ENCODE data around the gene RIN3.

The RIN3 gene

DNA sequence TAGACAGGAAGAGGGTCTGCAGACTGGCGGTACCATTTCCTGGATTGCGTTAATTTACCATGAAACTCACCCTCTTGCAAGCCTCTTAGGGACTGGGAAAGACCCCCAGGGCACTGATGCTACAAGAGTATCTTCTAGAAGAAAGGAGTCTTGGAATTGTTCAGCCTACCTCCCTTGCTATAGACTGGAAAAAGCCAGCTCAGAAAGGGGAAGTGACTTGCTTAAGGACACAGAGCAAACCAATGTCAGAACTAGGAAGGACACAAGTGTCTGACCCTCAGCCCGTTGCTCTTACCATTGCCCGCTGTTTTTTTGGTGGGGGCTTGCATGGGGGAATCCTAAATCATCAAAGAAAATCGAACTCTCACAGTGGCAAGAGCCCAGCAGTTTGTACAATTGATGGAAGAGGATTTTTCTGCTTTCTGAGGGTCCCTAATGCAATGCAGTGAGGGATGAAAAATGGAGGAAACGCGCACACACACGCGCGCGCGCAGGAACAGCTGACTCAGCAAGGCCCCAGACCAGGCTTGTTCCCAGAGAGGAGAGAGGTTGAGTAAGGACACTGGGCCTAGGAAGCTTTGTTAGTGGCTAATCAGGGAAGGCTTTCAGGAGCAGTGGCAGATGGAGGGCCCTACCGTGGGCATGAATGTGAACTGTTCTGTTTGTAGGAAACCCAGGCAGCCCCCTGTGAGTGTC lies 50.9 kb downstream of the RIN3 start:
- Mint-ChIP-seq H3K4me3 (no peak overlapping the region), H3K9me3 (peaks cover 4% of the 10 kb centered on the region), H3K36me3 (peaks cover 15% of the 10 kb centered on the region), H3K4me1 (peaks cover 45% of the 10 kb centered on the region), H3K27me3 (no peaks in the 10 kb centered on the region), H3K27ac (peak overlapping the region; percentile 20)
- no peak for ATAC-seq

DNA sequence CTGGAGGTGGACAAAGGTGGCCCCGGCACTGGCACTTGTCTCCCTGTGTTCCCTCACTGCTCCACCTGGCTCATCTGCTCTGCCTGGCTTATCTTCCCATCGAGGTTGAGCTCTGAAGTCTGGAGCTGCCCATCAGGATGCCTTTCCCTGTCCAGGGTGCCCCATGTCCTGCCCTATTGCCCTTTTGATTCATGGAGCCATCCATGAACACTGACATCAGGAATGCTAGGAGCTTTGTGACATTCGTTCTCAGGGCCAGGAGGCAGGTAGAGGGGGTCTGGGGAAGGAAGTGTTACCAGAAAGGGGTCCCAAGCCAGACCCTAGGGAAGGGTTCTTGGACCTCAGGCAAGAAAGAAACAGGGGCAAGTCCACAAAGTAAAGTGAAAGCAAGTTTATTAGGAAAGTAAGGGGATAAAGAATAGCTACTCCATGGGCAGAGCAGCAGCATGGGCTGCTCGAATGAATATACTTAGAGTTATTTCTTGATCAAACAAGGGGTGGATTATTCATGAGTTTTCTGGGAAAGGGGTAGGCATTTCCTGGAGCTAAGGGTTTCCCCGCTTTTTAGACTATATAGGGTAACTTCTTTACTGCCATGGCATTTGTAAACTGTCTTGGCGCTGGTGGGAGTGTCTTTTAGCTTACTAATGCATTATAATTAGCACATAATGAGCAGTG lies 51.6 kb downstream of the RIN3 start:
- Mint-ChIP-seq H3K4me1 (peaks cover 46% of the 10 kb centered on the region), H3K27me3 (no peaks in the 10 kb centered on the region), H3K9me3 (peaks cover 4% of the 10 kb centered on the region), H3K36me3 (peaks cover 13% of the 10 kb centered on the region), H3K27ac (peak overlapping the region; percentile 20), H3K4me3 (no peak overlapping the region)
- no peak for ATAC-seq

DNA sequence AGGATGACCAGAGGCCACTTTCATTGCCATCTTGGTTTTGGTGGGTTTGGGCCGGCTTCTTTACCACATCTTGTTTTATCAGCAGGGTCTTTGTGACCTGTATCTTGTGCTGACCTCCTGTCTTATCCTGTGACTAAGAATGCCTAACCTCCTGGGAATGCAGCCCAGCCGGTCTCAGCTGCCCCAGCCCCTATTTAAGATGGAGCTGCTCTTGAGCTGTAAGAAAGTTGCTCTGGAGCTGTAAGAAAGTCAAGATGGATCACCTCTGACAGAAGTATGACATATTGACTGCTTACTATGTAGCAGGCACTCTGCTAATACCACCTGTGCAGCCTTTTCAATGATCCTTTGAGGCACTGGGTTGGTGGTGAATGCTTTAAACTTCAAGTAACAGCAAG lies 52.1 kb downstream of the RIN3 start:
- Mint-ChIP-seq H3K27ac (no peak overlapping the region), H3K36me3 (peaks cover 13% of the 10 kb centered on the region), H3K9me3 (peaks cover 4% of the 10 kb centered on the region), H3K4me1 (peaks cover 46% of the 10 kb centered on the region), H3K4me3 (no peak overlapping the region), H3K27me3 (no peaks in the 10 kb centered on the region)
- no peak for ATAC-seq

DNA sequence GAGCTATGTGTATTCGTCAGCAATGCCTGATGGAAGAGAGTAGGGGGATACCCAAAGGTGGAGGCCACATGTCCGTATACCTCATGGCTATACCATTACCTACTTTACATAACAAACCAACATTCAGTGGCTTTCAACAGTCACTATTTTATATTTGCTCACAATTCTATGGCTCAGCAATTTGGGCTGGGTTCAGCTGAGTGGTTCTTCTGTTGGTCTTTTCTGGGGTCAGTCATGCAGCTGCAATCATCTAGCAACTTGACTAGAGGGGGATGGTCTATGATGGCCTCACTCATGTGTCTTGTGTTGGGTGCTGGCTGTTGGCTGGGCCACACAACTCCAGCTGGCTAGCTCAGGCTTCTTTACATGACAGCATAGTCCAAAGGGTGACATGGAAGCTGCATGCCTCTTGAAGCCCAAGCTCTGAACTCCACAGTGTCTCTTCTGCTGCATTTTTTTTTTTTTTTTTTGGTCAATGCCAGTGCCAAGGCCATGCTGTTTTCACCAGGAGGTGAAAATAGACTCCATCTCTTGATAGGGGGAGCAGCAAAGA lies 53.7 kb downstream of the RIN3 start:
- H3K36me3 Mint-ChIP-seq, result peaks cover 20% of the 10 kb centered on the region
- H3K4me1 Mint-ChIP-seq, result peaks cover 45% of the 10 kb centered on the region
- ATAC-seq, result no peak
- H3K27me3 Mint-ChIP-seq, result no peaks in the 10 kb centered on the region
- peaks cover 4% of the 10 kb centered on the region for H3K9me3 Mint-ChIP-seq
- no peak overlapping the region for H3K27ac Mint-ChIP-seq
- no peak overlapping the region for H3K4me3 Mint-ChIP-seq

DNA sequence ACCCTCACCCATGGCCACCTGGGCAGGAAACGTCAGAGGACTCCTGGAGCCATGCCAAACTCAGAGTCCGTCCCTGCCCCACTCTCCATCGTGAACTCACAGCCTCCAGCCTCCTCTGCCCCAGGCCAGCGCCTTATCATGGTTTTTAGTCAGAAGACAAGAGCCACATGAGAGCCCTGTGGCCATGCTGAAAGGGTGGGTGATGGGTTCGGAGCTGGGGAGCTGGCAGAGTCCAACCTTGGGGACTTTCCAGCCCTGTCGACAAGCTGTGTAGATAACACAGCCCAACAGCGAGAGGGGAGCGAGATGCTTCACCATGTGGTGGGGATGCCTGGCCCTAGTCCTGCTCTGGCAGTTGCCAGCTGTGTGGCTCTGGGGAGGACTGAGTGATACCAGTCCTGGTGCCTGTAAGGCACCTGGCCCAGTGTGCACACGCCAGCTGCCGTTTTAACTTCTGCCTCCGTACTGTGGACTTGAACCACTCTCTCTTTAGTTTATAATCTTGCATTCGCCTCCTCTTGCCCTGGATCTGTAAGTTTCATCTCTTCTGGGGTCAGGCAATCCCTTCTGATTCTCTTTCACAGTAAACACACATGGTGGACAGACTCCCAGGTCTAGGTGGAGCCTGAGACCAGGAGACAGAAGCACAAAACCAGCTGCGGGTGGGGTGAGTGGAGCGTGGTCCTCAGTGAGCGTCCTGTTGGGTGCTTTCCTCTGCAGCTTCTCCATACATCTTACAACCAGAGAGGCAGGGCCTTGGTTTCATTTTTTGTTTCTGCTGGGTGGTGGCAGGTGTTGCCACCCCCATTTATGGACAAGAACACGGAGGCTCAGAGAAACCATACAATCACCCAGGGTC lies 55.3 kb downstream of the RIN3 start:
- Mint-ChIP-seq H3K9me3 (peaks cover 4% of the 10 kb centered on the region), H3K27me3 (no peaks in the 10 kb centered on the region), H3K27ac (peak overlapping the region; percentile 96), H3K36me3 (peaks cover 20% of the 10 kb centered on the region), H3K4me1 (peaks cover 42% of the 10 kb centered on the region), H3K4me3 (peak overlapping the region; percentile 62)
- peak; percentile 89 for ATAC-seq

DNA sequence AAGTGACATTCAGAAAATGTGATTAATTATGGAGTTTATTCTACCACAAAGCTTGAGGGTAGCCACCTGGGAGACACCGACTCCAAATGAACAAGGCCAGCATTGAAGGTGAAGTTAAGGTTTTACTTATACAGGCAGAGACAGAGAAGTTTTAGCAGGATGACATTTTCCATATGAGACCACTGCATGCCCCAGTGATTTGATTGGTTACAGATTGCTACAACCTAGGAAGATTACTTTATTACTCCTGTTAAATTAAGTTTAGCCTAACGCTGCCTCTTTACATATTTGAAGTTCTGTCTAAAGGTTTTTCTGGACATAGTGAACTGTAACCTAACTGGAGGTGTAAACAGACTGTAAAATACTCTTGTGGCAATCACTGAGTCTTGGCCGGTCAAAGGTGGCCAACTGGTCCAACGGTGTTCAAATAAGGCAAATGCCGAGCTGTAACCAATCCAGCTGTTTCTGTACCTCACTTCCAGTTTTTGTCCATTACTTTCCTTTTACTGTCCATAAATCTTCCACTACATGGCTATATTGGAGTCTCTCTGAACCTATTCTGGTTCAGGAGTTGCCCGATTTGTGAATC lies 57.2 kb downstream of the RIN3 start:
- Mint-ChIP-seq H3K27me3 (no peaks in the 10 kb centered on the region), H3K4me1 (peaks cover 28% of the 10 kb centered on the region), H3K36me3 (peaks cover 20% of the 10 kb centered on the region), H3K27ac (peak overlapping the region; percentile 96), H3K9me3 (peaks cover 4% of the 10 kb centered on the region), H3K4me3 (no peak overlapping the region)
- ATAC-seq, result no peak

DNA sequence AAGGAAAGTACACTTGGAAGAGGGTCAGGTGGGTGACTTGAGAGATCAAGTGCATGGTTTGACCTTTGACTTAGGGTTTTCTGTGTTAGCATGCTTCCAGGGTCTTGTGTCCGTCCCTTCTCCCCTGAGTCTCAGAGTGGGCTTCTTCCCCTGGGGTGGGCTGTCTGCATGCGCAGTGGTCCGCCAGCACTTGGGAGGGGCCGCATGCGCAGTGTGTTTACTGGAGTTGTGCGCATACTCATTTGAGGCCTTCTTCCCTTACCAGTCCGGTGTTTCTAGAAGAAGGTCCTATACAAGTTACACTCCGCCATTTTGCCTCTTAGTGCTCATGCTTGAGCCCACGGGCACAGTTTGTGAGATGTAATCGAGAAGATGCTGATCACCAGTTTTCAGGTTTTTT lies 58.5 kb downstream of the RIN3 start:
- H3K4me3 Mint-ChIP-seq, result no peak overlapping the region
- ATAC-seq, result no peak
- no peak overlapping the region for H3K27ac Mint-ChIP-seq
- H3K9me3 Mint-ChIP-seq, result peaks cover 4% of the 10 kb centered on the region
- no peaks in the 10 kb centered on the region for H3K27me3 Mint-ChIP-seq
- peaks cover 37% of the 10 kb centered on the region for H3K4me1 Mint-ChIP-seq
- peaks cover 12% of the 10 kb centered on the region for H3K36me3 Mint-ChIP-seq

DNA sequence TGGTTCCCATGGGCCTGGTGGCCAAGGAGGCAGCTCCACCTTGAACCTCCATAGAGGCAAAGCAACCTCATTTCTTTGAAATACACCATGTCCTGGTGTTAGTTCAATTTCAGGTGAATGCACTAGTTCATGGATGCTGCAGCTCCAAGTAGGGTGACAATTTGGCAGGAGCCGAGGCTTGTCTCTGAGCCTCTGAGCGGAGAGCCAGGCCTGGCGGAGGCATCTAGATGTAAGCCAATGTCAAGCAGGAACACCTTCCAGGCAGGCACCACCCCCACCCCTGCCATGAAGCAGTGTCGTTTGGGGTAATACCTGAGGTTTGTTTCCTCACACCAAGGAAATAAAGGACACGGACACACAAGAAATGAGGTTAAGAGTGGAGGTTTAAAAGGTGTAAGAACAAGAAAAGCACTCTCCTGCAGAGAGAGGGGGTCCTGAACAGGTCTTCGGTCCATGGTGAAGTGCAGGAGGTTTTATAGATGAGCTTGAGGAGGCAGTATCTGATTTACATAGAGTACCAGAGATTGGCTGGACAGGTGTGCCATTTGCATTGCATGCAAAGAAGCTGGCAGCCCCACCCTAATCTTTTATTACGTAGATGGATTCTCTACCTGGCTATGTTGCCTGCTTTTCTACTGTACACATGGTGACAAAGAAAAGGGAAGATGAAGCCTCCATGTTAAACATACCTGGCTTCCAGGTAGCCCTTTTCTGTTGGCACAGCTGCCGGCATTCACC lies 60.3 kb downstream of the RIN3 start:
- no peaks in the 10 kb centered on the region for H3K9me3 Mint-ChIP-seq
- no peak for ATAC-seq
- no peak overlapping the region for H3K27ac Mint-ChIP-seq
- no peak overlapping the region for H3K4me3 Mint-ChIP-seq
- peaks cover 13% of the 10 kb centered on the region for H3K36me3 Mint-ChIP-seq
- H3K27me3 Mint-ChIP-seq, result no peaks in the 10 kb centered on the region
- peaks cover 44% of the 10 kb centered on the region for H3K4me1 Mint-ChIP-seq

DNA sequence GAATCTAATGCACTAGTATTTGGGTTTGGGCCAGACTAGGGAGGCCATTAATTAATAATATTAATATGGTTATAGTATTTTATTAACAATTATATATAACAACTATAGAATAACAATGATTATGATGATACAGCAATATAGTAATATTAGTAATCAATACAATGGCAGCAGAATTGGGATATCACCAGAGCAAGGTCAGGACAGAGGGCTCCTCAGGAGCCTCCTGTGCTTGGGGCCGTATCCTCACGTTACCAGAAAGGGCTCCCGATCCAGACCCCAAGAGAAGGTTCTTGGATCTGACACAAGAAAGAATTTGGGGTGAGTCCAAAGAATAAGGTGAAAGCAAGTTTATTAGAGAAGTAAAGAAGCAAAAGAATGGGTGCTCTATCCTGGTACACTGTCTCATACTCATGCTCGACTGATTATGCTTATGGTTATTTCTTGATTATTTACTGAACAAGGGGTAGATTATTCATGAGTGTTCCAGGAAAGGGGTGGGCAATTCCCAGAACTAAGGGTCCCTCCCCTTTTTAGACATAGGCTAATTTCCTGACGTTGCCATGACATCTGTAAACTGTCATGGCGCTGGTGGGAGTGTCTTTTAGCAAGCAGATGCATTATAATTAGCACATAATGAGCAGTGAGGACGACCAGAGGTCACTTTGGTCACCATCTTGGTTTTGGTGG lies 61.6 kb downstream of the RIN3 start:
- Mint-ChIP-seq H3K27ac (no peak overlapping the region), H3K36me3 (peaks cover 23% of the 10 kb centered on the region), H3K27me3 (no peaks in the 10 kb centered on the region), H3K4me1 (peaks cover 37% of the 10 kb centered on the region), H3K4me3 (no peak overlapping the region), H3K9me3 (no peaks in the 10 kb centered on the region)
- no peak for ATAC-seq

DNA sequence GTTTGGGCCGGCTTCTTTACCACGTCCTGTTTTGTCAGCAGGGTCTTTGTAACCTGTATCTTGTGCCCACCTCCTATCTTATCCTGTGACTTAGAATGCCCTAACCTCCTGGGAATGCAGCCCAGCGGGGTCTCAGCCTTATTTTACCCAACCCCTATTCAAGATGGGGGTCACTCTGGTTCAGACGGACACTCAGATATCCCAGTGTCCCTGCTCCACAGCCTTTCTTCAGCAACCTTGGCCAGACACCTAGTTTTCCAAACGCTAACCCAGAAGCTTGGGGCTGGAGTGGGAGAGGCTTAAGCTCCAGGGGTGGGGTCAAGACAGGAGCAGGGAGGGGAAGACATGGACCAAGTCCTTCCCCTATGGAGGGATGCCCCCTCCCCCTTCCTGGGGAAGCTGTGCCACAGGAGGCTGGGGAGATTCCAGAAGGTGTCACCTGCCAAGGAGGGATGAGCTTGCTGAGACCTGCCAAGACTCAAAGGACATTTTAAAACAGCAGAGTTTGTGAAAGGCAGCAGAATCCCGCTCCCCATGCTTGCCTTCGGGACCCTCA lies 62.2 kb downstream of the RIN3 start:
- H3K27me3 Mint-ChIP-seq, result no peaks in the 10 kb centered on the region

DNA sequence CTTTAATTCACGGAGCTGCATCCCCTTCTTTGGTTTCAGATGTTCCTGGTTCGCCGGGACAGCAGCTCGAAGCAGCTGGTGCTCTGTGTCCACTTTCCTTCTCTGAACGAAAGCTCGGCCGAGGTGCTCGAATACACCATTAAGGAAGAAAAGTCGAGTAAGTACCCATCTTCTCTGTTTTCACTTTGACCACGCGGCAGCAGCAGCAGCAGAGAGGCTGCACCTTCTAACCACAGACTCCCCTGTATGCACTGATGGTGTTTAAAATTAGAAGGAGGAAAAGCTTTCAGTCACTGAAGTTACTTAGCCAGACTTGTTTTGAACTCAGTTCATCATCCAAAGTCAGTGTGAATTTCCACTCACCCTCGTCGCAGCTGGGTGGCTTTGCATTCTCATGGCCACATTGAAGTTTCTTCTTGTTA lies 63.8 kb downstream of the RIN3 start:
- Mint-ChIP-seq H3K27me3 (no peaks in the 10 kb centered on the region), H3K4me1 (peaks cover 42% of the 10 kb centered on the region), H3K27ac (peak overlapping the region; percentile 83), H3K36me3 (peaks cover 26% of the 10 kb centered on the region), H3K9me3 (no peaks in the 10 kb centered on the region), H3K4me3 (peak overlapping the region; percentile 75)
- peak; percentile 90 for ATAC-seq

More for the DNA sequence above, 62.2 kb downstream of the RIN3 start:
- Mint-ChIP-seq H3K4me1 (peaks cover 37% of the 10 kb centered on the region), H3K4me3 (no peak overlapping the region), H3K9me3 (no peaks in the 10 kb centered on the region), H3K27ac (no peak overlapping the region), H3K36me3 (peaks cover 29% of the 10 kb centered on the region)
- ATAC-seq, result no peak

DNA sequence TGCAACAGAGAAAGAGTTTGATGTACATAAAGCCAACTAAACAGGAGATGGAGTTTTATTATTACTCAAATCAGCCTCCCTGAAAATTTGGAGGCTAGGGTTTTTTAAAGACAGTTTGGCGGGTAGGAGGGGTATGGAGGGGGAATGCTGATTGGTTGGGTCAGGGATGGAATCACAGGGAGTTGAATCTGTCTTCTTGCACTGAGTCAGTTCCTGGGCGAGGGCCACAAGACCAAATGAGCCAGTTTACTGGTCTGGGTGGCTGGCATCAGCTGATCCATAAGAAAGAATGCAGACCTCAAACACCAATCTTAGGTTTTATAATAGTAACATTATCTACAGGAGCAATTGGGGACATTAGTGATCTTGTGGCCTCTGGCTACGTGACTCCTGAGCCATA lies 64.9 kb downstream of the RIN3 start:
- no peak for ATAC-seq
- Mint-ChIP-seq H3K4me1 (peaks cover 51% of the 10 kb centered on the region), H3K36me3 (peaks cover 34% of the 10 kb centered on the region), H3K4me3 (no peak overlapping the region), H3K27me3 (no peaks in the 10 kb centered on the region), H3K27ac (peak overlapping the region; percentile 83), H3K9me3 (no peaks in the 10 kb centered on the region)

DNA sequence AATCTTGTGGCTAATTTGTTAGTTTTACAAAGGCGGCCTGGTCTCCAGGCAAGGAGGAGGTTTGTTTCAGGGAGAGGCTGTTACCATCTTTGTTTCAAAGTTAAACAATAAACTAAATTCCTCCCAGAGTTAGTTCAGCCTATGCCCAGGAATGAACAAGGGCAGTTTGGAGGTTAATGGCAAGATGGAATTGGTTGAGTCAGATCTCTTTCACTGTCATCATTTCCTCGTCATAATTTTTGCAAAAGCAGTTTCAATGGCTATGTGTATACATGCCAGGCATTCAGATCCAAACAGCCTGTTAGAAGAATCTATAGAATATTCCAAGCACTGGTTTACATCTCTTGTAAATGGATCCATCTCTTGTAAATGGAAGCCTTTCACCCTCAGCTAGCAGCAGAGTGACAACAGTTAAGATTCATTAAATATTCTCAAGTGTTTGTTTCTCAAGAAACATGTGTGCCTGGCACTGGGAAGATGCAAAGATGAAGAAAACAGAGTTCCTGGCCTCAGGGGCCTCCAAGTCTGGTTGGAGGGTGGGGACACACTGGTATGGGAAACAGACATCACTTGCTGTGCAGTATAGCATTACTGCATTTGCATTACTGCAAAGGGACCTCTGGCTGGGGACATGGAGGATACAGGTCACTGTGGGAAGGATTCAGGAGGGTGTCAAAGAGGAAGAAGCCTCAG lies 65.8 kb downstream of the RIN3 start:
- peak overlapping the region; percentile 32 for H3K27ac Mint-ChIP-seq
- no peaks in the 10 kb centered on the region for H3K27me3 Mint-ChIP-seq
- H3K4me1 Mint-ChIP-seq, result peaks cover 46% of the 10 kb centered on the region
- ATAC-seq, result no peak
- peaks cover 34% of the 10 kb centered on the region for H3K36me3 Mint-ChIP-seq
- H3K4me3 Mint-ChIP-seq, result no peak overlapping the region
- H3K9me3 Mint-ChIP-seq, result no peaks in the 10 kb centered on the region

All from stimulated activated memory B cell treated with anti-CD40 and anti-IgM and Interleukin-4, amounts not matched to agents 10 μg/mL and 1 μg/mL and 100 μg/mL, for 72 hours (primary cell).